Lung (tissue), 12 donors: ENCODE results near the gene CDCP2. TPM values are rescaled to one million over a fixed set of nuclear protein-coding genes. Genes with fewer than 3 reads are reported as not detected.
A peak's percentile ranks its signal among the peaks of the same experiment; 100 is the strongest.

Experiments used
- ATAC-seq: fragments of 200-7000 bp; cut with Tn5 transposase; one replicate; pipeline ENCODE4 v1.9.1; 2020; ENCODE audit warnings: moderate number of reproducible peaks; ENCODE audit not compliant: insufficient read depth, low FRiP score
- DNase-seq, 3 donors: peaks; one replicate each; pipeline ENCODE4 v3.0.0-alpha.2; 2013 to 2017
- H3K27ac ChIP-seq, 2 donors: one replicate each; pipeline ENCODE4 v1.5.1; 2013; ENCODE audit warnings: mild to moderate bottlenecking in 2 of 2, moderate library complexity in 2 of 2, control low read depth in 1 of 2, inconsistent platforms in 1 of 2, low read depth in 1 of 2, low read length in 1 of 2
- H3K27me3 ChIP-seq, 3 donors: one replicate each; pipeline ENCODE4 v1.5.1; 2013; ENCODE audit warnings: low read length in 2 of 3; ENCODE audit not compliant: control insufficient read depth in 3 of 3, insufficient read depth in 3 of 3
- H3K36me3 ChIP-seq, 4 donors: one replicate each; pipeline ENCODE4 v1.5.1; 2013; ENCODE audit warnings: low read length in 4 of 4, mild to moderate bottlenecking in 1 of 4, moderate library complexity in 1 of 4; ENCODE audit not compliant: control insufficient read depth in 4 of 4, insufficient read depth in 4 of 4
- H3K4me1 ChIP-seq, 5 donors: one replicate each; pipeline ENCODE4 v1.5.1; 2013; ENCODE audit warnings: low read length in 5 of 5, mild to moderate bottlenecking in 2 of 5, moderate library complexity in 1 of 5; ENCODE audit not compliant: control insufficient read depth in 5 of 5, insufficient read depth in 5 of 5
- H3K4me3 ChIP-seq: one replicate; pipeline ENCODE4 v1.5.1; 2013; ENCODE audit warnings: mild to moderate bottlenecking, control low read depth, moderate library complexity
- H3K9ac ChIP-seq, 2 donors: one replicate each; pipeline ENCODE4 v1.5.1; 2013; ENCODE audit warnings: low read length in 2 of 2, control low read depth in 1 of 2; ENCODE audit not compliant: insufficient read depth in 1 of 2
- H3K9me3 ChIP-seq, 4 donors: one replicate each; pipeline ENCODE4 v1.5.1; 2013; ENCODE audit warnings: low read length in 3 of 4, mild to moderate bottlenecking in 1 of 4, moderate library complexity in 1 of 4; ENCODE audit not compliant: control insufficient read depth in 4 of 4, insufficient read depth in 3 of 4
- WGBS, 2 donors: extraction: QIAGEN DNeasy Blood & Tissue Kit; methylation state at CpG; one replicate each; pipeline ENCODE4 v1.1.7; 2013; 5-methylcytosine and 5-hydroxymethylcytosine counted together
- polyA plus RNA-seq, 2 donors: library from polyadenylated mRNA; stranded (reverse); fragments of 200-250 nt; gene quantifications; one replicate each; pipeline ENCODE4 v1.2.1, GENCODE V29; 2013
- total RNA-seq, 2 donors: library from RNA; depleted of rRNA in 1 of 2; stranded (reverse); fragments of >200 nt in 1 of 2; gene quantifications; one replicate each; pipeline ENCODE4 v1.2.1, GENCODE V29; 2014 to 2021
- TF ChIP-seq, protein P1 (sequence below): IDR thresholded peaks from 2 replicates; pipeline ENCODE4 v1.5.1; 2012; ENCODE audit warnings: mild to moderate bottlenecking; ENCODE audit errors: control extremely low read depth, extremely low read depth
- donor health status: control.
- donor health status: control.
- donor health status: Bipolar disorder and iron deficiency.
- donor health status: healthy.
- donor health status: DM: yes; HTN: yes; CAD: no.

CDCP2 gene
- total and polyA plus RNA-seq, 4 donors, result 0.02 to 0.28 (median 0.14) TPM; not detected in 1

DNA sequence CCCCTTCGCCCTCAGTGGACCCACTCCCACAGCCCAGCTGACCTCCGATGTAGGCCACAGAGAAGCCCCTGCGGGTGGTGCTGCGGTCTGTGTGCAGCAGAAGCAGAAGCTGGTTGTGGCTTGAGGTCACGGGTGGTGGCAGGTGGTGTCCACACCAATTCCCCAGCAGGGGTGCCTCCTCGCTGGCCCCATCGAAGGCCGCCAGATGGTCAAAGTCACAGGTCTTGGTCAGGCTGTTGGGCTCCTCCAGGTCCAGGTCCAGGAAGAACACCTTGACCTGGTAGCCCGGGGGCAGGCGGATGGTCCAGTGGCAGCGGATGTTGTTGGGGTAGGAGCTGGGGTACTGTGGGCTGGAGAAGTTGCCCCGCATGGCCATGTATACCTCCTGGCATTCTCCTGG is 13.1 kb downstream of the CDCP2 start:
- peaks cover 0 to 12% (median 0%) of the 10 kb centered on the region in 5 donors for H3K4me1 ChIP-seq
- WGBS, 2 donors, result 97 to 98% methylated on average over 12 of the region's 12 CpGs

DNA sequence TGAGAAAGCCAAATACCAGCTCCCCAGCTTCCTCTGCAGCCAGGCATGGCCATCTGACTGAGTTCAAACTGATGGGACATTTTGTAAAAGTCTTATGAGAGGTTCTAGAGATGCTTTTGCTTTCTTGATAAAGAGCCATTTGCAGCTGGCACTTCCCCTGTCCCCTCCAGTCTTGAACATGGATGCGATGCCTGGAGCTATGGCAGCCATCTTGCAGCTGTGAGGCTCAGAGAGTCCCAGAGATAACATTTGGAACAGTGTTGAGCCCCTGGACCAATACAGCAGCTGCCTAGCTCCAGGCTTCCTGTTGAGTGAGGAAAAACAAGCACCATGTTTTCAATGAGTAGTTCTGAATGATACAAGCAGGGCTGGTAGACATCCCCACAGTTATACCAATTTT is 13.8 kb downstream of the CDCP2 start:
- Histone ChIP-seq H3K4me1 (peaks cover 0 to 12% (median 0%) of the 10 kb centered on the region in 5 donors), H3K9ac (no peak overlapping the region), H3K27me3 (no peaks in the 10 kb centered on the region), H3K4me3 (no peak overlapping the region), H3K9me3 (no peaks in the 10 kb centered on the region), H3K36me3 (no peaks in the 10 kb centered on the region), H3K27ac (no peak overlapping the region)
- ATAC-seq, result no peak
- TF ChIP-seq, protein P1, sequence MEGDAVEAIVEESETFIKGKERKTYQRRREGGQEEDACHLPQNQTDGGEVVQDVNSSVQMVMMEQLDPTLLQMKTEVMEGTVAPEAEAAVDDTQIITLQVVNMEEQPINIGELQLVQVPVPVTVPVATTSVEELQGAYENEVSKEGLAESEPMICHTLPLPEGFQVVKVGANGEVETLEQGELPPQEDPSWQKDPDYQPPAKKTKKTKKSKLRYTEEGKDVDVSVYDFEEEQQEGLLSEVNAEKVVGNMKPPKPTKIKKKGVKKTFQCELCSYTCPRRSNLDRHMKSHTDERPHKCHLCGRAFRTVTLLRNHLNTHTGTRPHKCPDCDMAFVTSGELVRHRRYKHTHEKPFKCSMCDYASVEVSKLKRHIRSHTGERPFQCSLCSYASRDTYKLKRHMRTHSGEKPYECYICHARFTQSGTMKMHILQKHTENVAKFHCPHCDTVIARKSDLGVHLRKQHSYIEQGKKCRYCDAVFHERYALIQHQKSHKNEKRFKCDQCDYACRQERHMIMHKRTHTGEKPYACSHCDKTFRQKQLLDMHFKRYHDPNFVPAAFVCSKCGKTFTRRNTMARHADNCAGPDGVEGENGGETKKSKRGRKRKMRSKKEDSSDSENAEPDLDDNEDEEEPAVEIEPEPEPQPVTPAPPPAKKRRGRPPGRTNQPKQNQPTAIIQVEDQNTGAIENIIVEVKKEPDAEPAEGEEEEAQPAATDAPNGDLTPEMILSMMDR, result no peak
- WGBS, 2 donors, result 97 to 100% methylated on average over 1 of the region's 1 CpG
- DNase-seq, result no peak

More for the DNA sequence above, 13.1 kb downstream of the CDCP2 start:
- Histone ChIP-seq H3K27ac (no peak overlapping the region), H3K9me3 (no peaks in the 10 kb centered on the region), H3K36me3 (no peaks in the 10 kb centered on the region), H3K27me3 (no peaks in the 10 kb centered on the region), H3K4me3 (no peak overlapping the region), H3K9ac (no peak overlapping the region)
- TF ChIP-seq, protein P1, result no peak
- DNase-seq, result no peak
- no peak for ATAC-seq

DNA sequence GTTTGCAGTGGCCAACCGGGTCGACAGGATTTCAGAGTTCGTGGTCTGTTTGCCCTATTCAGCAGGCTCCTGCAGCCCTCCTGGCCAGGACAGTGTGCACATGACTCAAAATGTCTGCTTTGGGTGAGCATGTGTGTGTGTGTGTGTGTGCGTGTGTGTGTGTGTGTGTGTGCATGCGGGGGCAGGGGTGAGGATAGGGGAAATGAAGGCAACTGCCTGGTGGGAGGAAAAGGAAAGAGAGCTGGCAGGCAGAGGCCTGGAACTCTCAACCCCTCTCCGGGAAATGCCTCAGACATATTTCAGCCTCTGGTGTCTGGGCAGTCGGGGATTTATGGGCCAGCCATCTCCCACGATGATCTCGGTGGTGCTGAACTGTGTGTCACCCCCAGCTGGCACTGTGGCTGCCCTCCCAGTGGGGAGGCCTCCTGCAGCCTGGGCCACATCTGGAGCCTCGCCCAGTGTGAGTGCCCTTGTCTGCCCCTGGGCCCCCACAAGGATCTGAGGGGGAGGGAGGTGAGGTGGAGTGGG is 15.2 kb downstream of the CDCP2 start:
- Histone ChIP-seq H3K4me3 (no peak overlapping the region), H3K27me3 (no peaks in the 10 kb centered on the region), H3K4me1 (peaks cover 0 to 12% (median 0%) of the 10 kb centered on the region in 5 donors), H3K27ac (no peak overlapping the region), H3K9me3 (no peaks in the 10 kb centered on the region), H3K36me3 (no peaks in the 10 kb centered on the region), H3K9ac (no peak overlapping the region)
- DNase-seq (peak; percentile 51 to 64 (median 58)), ATAC-seq (no peak)
- TF ChIP-seq, protein P1, result no peak
- WGBS, 2 donors, result 36 to 39% methylated on average over 10 of the region's 10 CpGs
